Cerebellar nuclear complex (tissue), 1 donor: ENCODE data around the gene TM9SF4.
"Not testable (repeated sequence)": the region's sequence is repeated elsewhere in the genome, so short reads cannot be mapped to it uniquely, and the experiment has no call there.

ENCODE experiments used
- DNase-seq, 2 experiments: peaks; one replicate each; lab custom pipeline; 2025; lab: John Stamatoyannopoulos, UW

The TM9SF4 gene

GRCh38 chr20:32157611-32158010 lies 48.1 kb downstream of the TM9SF4 start:
- no peak for DNase-seq

- no peak for DNase-seq
Measured at GRCh38 chr20:32158351-32158750, 48.8 kb downstream of the TM9SF4 start.

- DNase-seq = no peak
Measured at GRCh38 chr20:32158943-32159660, 49.6 kb downstream of the TM9SF4 start.

- no peak for DNase-seq
Measured at GRCh38 chr20:32159766-32160221, 50.3 kb downstream of the TM9SF4 start.

- no peak for DNase-seq
Measured at GRCh38 chr20:32160341-32160740, 50.8 kb downstream of the TM9SF4 start.

- DNase-seq = no peak
Measured at GRCh38 chr20:32162351-32162750, 52.8 kb downstream of the TM9SF4 start.

- DNase-seq = no peak
Measured at GRCh38 chr20:32163951-32164350, 54.4 kb downstream of the TM9SF4 start.

GRCh38 chr20:32164984-32165735 lies 55.6 kb downstream of the TM9SF4 start:
- DNase-seq = no peak

- no peak for DNase-seq
Measured at GRCh38 chr20:32165836-32166545, 56.5 kb downstream of the TM9SF4 start.

- DNase-seq = no peak
Measured at GRCh38 chr20:32167552-32167951, 58.0 kb downstream of the TM9SF4 start.

- no peak for DNase-seq
Measured at GRCh38 chr20:32168184-32168910, 58.8 kb downstream of the TM9SF4 start.

- not testable (repeated sequence) for DNase-seq
Measured at GRCh38 chr20:32177696-32178095, 68.2 kb downstream of the TM9SF4 start.

- DNase-seq = no peak
Measured at GRCh38 chr20:32179515-32179914, 70.0 kb downstream of the TM9SF4 start.

GRCh38 chr20:32179934-32180333 lies 70.4 kb downstream of the TM9SF4 start:
- DNase-seq = no peak

- no peak for DNase-seq
Measured at GRCh38 chr20:32181606-32182005, 72.1 kb downstream of the TM9SF4 start.

- DNase-seq = no peak
Measured at GRCh38 chr20:32183947-32184635, 74.6 kb downstream of the TM9SF4 start.

GRCh38 chr20:32184961-32185603 lies 75.6 kb downstream of the TM9SF4 start:
- no peak for DNase-seq

GRCh38 chr20:32186506-32186905 lies 77.0 kb downstream of the TM9SF4 start:
- DNase-seq = no peak

GRCh38 chr20:32188376-32189122 lies 79.0 kb downstream of the TM9SF4 start:
- no peak for DNase-seq

- DNase-seq = no peak
Measured at GRCh38 chr20:32189123-32189410, 79.6 kb downstream of the TM9SF4 start.
